Transverse colon (tissue), 3 donors: ENCODE measurements around the gene PIANP.

Experiments used
- EP300 ChIP-seq: sonication (generic); formaldehyde crosslinking; IDR thresholded peaks from one replicate; pipeline ENCODE4 v1.6.1; 2017; ENCODE audit warnings: antibody characterized with exemption, low read depth
- POLR2A ChIP-seq: fragments of 450-650 bp; IDR thresholded peaks from one replicate; pipeline ENCODE4 v1.6.1; 2016; ENCODE audit warnings: antibody characterized with exemption, mild to moderate bottlenecking, moderate library complexity
- TF ChIP-seq, protein P1 (sequence below), 5 experiments: fragments of 200-600 bp in 3 of 5; fragments of 450-650 bp in 2 of 5; sonication (generic) in 3 of 5; IDR thresholded peaks; 1 replicate in 2 of 5; 2 replicates in 3 of 5; pipeline ENCODE4 v1.5.1; 2016 to 2017; ENCODE audit warnings: antibody characterized with exemption in 5 of 5, inconsistent platforms in 3 of 5, mild to moderate bottlenecking in 2 of 5, moderate library complexity in 1 of 5

DNA sequence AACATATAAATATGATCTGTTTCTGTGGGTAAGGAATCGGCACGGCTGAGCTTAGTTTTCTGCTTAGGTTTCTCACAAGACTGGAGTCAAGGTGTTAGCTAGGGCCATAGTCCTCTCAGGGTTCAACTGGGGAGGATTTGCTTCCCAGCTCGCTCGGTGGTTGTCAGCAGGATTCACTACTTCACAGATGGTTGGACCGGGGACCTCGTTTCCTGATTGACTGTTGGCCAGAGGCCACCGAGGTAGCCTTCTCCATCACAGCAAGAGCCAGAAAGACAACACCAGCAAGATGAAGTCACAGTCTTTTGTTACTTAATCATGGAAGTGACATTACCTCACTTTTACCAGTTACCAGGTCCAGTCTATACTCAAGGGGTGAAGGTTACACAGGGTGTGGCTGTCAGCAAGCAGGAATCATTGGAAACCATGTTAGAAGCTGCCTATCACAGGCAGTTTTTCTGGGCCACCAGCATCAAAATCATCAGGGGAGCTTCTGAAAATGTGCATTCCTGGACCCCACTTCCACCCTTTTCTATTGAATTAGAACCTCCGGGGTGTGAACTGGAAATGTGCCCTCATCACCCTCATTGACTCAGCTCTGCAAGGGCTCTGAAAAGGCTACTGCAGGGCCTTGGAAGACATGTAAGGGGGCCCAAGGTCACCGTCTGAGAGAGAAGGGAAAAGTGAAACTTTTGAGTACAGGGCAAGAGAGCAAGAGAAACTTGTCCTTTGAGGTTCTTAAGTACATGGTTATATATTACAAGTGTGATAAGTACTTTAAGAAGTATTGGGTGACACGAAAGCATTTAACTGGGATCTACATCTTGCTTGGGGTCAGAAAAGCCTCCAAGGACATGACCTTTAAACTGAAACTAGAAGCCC lies 34.1 kb upstream of the PIANP start:
- TF ChIP-seq, protein P1, sequence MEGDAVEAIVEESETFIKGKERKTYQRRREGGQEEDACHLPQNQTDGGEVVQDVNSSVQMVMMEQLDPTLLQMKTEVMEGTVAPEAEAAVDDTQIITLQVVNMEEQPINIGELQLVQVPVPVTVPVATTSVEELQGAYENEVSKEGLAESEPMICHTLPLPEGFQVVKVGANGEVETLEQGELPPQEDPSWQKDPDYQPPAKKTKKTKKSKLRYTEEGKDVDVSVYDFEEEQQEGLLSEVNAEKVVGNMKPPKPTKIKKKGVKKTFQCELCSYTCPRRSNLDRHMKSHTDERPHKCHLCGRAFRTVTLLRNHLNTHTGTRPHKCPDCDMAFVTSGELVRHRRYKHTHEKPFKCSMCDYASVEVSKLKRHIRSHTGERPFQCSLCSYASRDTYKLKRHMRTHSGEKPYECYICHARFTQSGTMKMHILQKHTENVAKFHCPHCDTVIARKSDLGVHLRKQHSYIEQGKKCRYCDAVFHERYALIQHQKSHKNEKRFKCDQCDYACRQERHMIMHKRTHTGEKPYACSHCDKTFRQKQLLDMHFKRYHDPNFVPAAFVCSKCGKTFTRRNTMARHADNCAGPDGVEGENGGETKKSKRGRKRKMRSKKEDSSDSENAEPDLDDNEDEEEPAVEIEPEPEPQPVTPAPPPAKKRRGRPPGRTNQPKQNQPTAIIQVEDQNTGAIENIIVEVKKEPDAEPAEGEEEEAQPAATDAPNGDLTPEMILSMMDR (IDR thresholded peaks at IDR 0.05): no peak
- no peak for TF ChIP-seq EP300
- TF ChIP-seq POLR2A: no peak
